Middle frontal gyrus (tissue), 1 donor: ENCODE data around the gene PSME3.
"Not testable (repeated sequence)": the region's sequence is repeated elsewhere in the genome, so short reads cannot be mapped to it uniquely, and the experiment has no call there.

Experiments used
- DNase-seq: peaks from one replicate; pipeline ENCODE4 v3.0.0-alpha.2; 2015; ENCODE audit warnings: low spot score; ENCODE audit errors: extremely low spot score

The PSME3 gene

GRCh38 chr17:42873932-42874695, 40.9 kb downstream of the PSME3 start:
- DNase-seq = not testable (repeated sequence)

DNA sequence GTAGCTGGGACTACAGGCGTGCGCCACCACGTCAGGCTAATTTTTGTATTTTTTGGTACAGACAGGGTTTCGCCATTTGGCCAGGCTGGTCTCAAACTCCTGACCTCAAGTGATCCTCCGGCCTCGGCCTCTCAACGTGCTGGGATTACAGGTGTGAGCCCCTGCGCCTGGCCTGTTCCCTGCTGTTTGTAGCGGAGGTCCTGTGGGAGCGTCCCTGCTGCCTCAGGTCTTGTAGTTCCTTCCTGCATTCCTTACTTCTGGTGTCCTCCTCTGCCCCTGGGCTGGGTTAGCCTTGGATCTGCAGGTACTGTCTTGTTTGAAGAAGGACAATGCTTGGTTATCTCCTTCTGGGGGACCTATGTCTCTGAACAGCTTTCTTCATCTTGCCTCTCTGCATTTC, 43.8 kb downstream of the PSME3 start:
- no peak for DNase-seq

DNA sequence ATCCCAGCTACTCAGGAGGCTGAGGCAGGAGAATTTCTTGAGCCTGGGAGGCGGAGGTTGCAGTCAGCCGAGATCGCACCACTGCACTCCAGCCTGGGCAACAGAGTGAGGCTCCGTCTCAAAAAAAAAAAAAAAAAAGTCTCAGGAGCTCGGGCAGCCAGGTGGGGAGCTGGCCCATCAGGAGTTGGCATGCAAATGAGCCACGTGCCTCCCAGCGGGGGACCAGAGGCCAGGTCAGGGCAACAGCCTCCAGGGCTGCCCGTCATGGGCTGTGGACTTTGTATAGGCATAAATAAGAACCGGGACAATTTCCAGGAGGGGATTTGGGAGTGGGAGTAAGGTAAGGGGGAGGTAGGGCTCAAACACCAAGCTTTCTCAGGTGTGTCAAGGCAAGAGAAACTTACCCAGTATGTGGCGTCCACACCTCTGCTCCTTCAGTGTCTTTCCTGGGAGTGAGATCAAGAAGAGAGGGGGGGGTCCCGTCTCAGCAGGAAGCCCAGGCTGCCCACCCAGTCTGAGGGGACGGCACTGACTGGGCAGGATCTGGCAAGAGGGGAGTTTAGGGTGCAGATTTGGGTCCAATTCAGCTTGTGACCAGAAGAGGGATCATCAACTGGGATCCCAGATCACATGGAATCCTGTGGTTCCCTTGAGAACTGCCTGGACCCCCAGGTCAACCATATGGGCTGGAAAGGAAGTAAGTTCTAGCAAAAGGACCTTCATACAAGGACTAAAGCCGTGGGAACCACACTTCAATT, 45.1 kb downstream of the PSME3 start:
- no peak for DNase-seq

DNA sequence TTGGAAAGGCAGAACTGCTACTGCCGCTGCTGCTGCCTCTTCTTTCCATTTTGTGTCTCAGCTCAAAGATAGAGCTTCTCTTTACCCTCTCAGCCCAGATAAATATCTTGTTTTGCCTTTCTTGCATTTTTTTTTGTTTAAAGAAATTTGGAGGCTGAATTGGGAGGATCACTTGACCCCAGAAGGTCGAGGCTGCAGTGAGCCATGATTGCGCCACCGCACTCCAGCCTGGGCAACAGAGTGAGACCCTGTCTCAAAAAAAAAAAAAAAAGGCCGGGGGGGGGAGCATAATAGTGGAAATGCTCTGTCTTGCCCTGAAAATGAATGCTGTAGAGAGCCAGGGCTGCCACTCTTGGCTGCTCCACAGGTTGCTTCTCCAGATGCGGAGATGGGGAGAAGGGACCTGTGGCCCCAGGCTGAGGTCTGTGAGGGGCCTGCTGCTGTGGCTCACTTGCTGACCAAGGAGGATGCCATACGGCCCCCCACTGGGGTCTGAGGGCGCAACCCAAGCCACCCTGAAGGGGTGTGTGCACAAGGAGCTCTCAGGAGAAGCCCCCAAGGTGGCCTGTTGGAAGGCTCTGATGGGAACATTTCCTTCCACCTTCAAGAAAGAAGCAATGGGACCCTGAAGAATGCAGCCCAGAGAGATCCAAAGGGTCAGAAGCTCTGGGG, 45.9 kb downstream of the PSME3 start:
- no peak for DNase-seq

DNA sequence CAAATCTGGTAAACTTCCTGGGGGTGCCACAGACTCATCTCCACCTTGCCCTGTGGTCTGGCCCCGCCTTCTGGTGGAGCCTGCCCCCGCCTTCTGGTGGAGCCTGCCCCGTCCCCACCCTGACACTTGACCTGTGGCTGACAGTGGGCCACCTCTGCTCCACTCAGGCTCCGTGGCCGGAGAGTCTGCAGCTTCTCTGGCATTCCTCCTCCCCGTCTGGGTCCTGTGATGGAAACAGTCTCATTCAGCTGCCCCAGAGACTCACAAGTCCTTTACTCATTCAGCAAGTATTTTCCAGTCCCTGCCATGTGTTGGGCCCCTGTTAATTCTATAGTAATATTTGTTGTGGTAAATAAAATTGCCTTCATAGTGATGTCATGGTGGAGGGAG, 46.4 kb downstream of the PSME3 start:
- no peak for DNase-seq

- DNase-seq = no peak
These were observed 47.6 kb downstream of the PSME3 start for GRCh38 chr17:42880776-42881310.

- DNase-seq = not testable (repeated sequence)
These were observed 48.5 kb downstream of the PSME3 start for GRCh38 chr17:42881706-42882105.

GRCh38 chr17:42882166-42882565, 49.0 kb downstream of the PSME3 start:
- DNase-seq = no peak

GRCh38 chr17:42883802-42884558, 50.8 kb downstream of the PSME3 start:
- no peak for DNase-seq

DNA sequence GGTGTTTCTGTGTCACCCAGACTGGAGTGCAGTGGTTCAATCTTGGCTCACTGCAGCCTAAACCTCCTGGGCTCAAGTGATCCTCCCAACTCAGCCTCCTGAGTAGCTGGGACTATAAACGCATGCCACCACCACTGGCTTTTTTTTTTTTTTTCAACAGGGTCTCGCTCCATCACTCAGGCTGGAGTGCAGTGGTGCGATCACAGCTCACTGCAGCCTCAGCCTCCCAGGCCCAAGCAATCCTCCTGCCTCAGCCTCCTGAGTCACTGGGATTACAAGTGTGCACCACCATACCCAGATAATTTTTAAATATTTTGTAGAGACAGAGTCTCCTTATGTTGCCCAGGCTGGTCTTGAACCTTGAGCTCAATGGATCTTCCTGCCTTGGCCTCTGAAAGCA, 52.6 kb downstream of the PSME3 start:
- not testable (repeated sequence) for DNase-seq

DNA sequence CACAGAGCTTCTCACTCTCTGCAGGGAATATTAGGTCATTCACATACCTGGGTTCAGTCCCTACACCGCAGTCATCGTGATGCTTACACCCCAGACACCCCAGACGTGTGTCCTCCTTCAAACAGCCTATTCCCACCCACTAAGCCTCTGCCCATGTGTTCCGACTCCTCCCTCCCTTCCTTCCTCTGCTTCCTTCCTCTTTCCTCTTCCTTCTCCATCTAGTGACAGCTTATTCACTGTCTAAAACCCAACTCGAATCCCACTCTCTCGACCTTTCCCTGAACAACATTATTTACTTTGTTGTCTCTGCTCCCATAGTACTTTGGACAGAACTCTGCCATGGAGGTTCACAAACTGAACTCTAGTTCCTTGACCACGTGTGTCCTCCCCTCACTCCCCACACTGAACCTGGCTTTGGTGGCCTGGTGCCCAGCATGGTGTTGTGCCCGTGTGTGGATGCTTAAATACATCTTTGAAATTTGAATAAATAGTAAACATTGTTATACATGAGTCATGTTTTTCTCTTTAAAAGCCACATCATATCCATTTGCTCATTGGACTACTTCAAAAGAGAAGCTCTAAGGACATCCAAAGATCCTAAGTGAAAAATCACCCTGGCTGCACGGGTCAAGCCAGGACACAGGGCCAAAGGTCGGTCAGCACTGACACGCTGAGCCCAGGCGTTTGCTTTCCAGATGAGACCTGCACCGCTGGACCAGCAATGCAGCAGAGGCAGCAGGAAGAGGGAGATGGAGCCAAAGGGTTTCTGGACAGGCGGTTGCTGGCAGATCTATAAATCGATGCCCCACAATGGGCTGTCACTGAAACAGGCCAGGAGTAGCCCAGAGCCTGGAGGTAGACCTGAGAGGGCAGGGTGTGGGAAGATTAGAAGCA, 53.3 kb downstream of the PSME3 start:
- DNase-seq = no peak

GRCh38 chr17:42889809-42890208, 56.6 kb downstream of the PSME3 start:
- no peak for DNase-seq

DNA sequence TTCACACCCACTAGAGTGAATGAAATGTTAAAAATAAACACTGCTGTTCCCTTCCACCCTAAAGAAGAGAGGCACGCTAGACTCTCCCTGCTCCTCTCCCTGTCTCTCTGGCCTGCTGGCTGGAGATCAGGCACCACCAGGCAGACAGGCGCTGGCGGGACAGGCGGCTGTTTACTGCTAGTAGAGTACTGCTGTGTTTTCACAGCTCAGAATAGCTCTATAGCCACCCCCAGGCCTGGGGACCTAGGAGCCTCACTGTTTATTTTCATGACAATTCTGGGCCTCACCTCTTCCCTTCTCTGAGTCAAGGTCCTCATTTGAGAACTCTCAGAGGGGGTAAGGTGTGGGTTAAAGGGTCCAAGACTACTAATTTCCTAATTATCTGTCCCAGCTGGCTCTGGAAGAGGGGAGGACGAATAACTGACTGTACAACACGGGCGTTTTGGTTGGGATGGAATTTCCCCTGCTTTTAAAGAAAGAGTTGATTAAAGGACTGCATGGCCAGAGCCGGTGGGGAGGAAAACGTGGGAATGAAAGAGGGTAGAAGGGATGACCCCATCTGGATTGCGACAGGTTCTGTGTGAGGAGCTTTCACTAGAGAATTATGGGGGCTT, 58.4 kb downstream of the PSME3 start:
- no peak for DNase-seq

DNA sequence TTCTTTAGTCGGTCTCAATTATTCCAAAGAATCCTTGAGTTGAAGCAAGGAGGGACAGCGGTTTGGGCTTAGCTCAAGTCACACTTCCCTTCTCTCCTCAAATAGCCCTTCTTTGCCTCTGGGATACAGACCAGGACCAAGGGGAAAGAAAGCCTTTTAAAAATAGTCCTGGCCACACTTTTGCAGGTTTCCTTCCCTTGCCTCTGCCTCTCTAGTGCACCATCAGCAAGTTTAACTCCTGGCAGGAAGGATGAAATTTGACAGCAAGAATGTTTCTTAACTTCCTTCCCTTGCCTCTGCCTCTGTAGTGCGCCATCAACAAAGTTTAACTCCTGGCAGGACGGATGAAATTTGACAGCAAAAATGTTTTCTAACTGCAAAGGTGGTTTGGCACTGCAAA, 60.2 kb downstream of the PSME3 start:
- DNase-seq = no peak
